Lung (tissue), 12 donors: ENCODE results near the gene LAMA3. TPM values are rescaled to one million over a fixed set of nuclear protein-coding genes. Genes with fewer than 3 reads are reported as not detected.
A peak's percentile ranks its signal among the peaks of the same experiment; 100 is the strongest.

ENCODE experiments used
- ATAC-seq: fragments of 200-7000 bp; cut with Tn5 transposase; one replicate; pipeline ENCODE4 v1.9.1; 2020; ENCODE audit warnings: moderate number of reproducible peaks; ENCODE audit not compliant: insufficient read depth, low FRiP score
- DNase-seq, 3 donors: peaks; one replicate each; pipeline ENCODE4 v3.0.0-alpha.2; 2013 to 2017
- H3K27ac ChIP-seq, 2 donors: one replicate each; pipeline ENCODE4 v1.5.1; 2013; ENCODE audit warnings: mild to moderate bottlenecking in 2 of 2, moderate library complexity in 2 of 2, control low read depth in 1 of 2, inconsistent platforms in 1 of 2, low read depth in 1 of 2, low read length in 1 of 2
- H3K27me3 ChIP-seq, 3 donors: one replicate each; pipeline ENCODE4 v1.5.1; 2013; ENCODE audit warnings: low read length in 2 of 3; ENCODE audit not compliant: control insufficient read depth in 3 of 3, insufficient read depth in 3 of 3
- H3K36me3 ChIP-seq, 4 donors: one replicate each; pipeline ENCODE4 v1.5.1; 2013; ENCODE audit warnings: low read length in 4 of 4, mild to moderate bottlenecking in 1 of 4, moderate library complexity in 1 of 4; ENCODE audit not compliant: control insufficient read depth in 4 of 4, insufficient read depth in 4 of 4
- H3K4me1 ChIP-seq, 5 donors: one replicate each; pipeline ENCODE4 v1.5.1; 2013; ENCODE audit warnings: low read length in 5 of 5, mild to moderate bottlenecking in 2 of 5, moderate library complexity in 1 of 5; ENCODE audit not compliant: control insufficient read depth in 5 of 5, insufficient read depth in 5 of 5
- H3K4me3 ChIP-seq: one replicate; pipeline ENCODE4 v1.5.1; 2013; ENCODE audit warnings: mild to moderate bottlenecking, control low read depth, moderate library complexity
- H3K9ac ChIP-seq, 2 donors: one replicate each; pipeline ENCODE4 v1.5.1; 2013; ENCODE audit warnings: low read length in 2 of 2, control low read depth in 1 of 2; ENCODE audit not compliant: insufficient read depth in 1 of 2
- H3K9me3 ChIP-seq, 4 donors: one replicate each; pipeline ENCODE4 v1.5.1; 2013; ENCODE audit warnings: low read length in 3 of 4, mild to moderate bottlenecking in 1 of 4, moderate library complexity in 1 of 4; ENCODE audit not compliant: control insufficient read depth in 4 of 4, insufficient read depth in 3 of 4
- CTCF ChIP-seq: IDR thresholded peaks from 2 replicates; pipeline ENCODE4 v1.5.1; 2012; ENCODE audit warnings: mild to moderate bottlenecking; ENCODE audit errors: control extremely low read depth, extremely low read depth
- WGBS, 2 donors: extraction: QIAGEN DNeasy Blood & Tissue Kit; methylation state at CpG; one replicate each; pipeline ENCODE4 v1.1.7; 2013; 5-methylcytosine and 5-hydroxymethylcytosine counted together
- polyA plus RNA-seq, 2 donors: library from polyadenylated mRNA; stranded (reverse); fragments of 200-250 nt; gene quantifications; one replicate each; pipeline ENCODE4 v1.2.1, GENCODE V29; 2013
- total RNA-seq, 2 donors: library from RNA; depleted of rRNA in 1 of 2; stranded (reverse); fragments of >200 nt in 1 of 2; gene quantifications; one replicate each; pipeline ENCODE4 v1.2.1, GENCODE V29; 2014 to 2021
- donor health status: control.
- donor health status: control.
- donor health status: Bipolar disorder and iron deficiency.
- donor health status: healthy.
- donor health status: DM: yes; HTN: yes; CAD: no.

LAMA3 gene
- total and polyA plus RNA-seq, 4 donors, result 14.1 to 110 (median 51.9) TPM

- TF ChIP-seq CTCF, result no peak
- no peak for DNase-seq
- Histone ChIP-seq H3K27ac (no peak overlapping the region), H3K4me3 (no peak overlapping the region), H3K9me3 (no peaks in the 10 kb centered on the region), H3K4me1 (peaks cover 0 to 2% (median 0%) of the 10 kb centered on the region in 5 donors), H3K27me3 (no peaks in the 10 kb centered on the region), H3K36me3 (no peaks in the 10 kb centered on the region), H3K9ac (no peak overlapping the region)
- peak; percentile 82 for ATAC-seq
- WGBS, 2 donors, result 33 to 67% methylated on average over 1 of the region's 1 CpG
These were observed 30.5 kb downstream of the LAMA3 start for GRCh38 chr18:23719634-23720201.

GRCh38 chr18:23721696-23722480, 32.6 kb downstream of the LAMA3 start:
- no peak overlapping the region for H3K27ac ChIP-seq
- no peaks in the 10 kb centered on the region for H3K27me3 ChIP-seq
- peaks cover 0 to 7% (median 0%) of the 10 kb centered on the region in 5 donors for H3K4me1 ChIP-seq
- no peak for TF ChIP-seq CTCF
- no peak overlapping the region for H3K9ac ChIP-seq
- no peaks in the 10 kb centered on the region for H3K36me3 ChIP-seq
- no peak overlapping the region for H3K4me3 ChIP-seq
- ATAC-seq (no peak), DNase-seq (no peak)
- 39 to 58% methylated on average over 4 of the region's 4 CpGs for WGBS, 2 donors
- H3K9me3 ChIP-seq, result no peaks in the 10 kb centered on the region

GRCh38 chr18:23722646-23723045, 33.4 kb downstream of the LAMA3 start:
- 61 to 85% methylated on average over 3 of the region's 3 CpGs for WGBS, 2 donors
- H3K4me1 ChIP-seq, result peaks cover 0 to 7% (median 0%) of the 10 kb centered on the region in 5 donors
- H3K27ac ChIP-seq, result no peak overlapping the region
- TF ChIP-seq CTCF, result no peak
- H3K9ac ChIP-seq, result no peak overlapping the region
- no peaks in the 10 kb centered on the region for H3K9me3 ChIP-seq
- no peak overlapping the region for H3K4me3 ChIP-seq
- ATAC-seq (no peak), DNase-seq (no peak)
- H3K27me3 ChIP-seq, result no peaks in the 10 kb centered on the region
- H3K36me3 ChIP-seq, result no peaks in the 10 kb centered on the region
